Neural cell (in vitro differentiated cells): ENCODE data around the gene ACOT8.

Experiments used
- CTCF ChIP-seq: fragments of 450-650 bp; IDR thresholded peaks from 2 replicates; pipeline ENCODE4 v1.5.1; 2014; ENCODE audit warnings: antibody characterized with exemption, mild to moderate bottlenecking, moderate library complexity; ENCODE audit not compliant: poor library complexity, severe bottlenecking
- MXI1 ChIP-seq: fragments of 450-650 bp; conservative IDR thresholded peaks from 2 replicates; pipeline ENCODE4 v1.6.1; 2014; ENCODE audit warnings: antibody characterized with exemption, mild to moderate bottlenecking; ENCODE audit not compliant: poor library complexity, severe bottlenecking

DNA sequence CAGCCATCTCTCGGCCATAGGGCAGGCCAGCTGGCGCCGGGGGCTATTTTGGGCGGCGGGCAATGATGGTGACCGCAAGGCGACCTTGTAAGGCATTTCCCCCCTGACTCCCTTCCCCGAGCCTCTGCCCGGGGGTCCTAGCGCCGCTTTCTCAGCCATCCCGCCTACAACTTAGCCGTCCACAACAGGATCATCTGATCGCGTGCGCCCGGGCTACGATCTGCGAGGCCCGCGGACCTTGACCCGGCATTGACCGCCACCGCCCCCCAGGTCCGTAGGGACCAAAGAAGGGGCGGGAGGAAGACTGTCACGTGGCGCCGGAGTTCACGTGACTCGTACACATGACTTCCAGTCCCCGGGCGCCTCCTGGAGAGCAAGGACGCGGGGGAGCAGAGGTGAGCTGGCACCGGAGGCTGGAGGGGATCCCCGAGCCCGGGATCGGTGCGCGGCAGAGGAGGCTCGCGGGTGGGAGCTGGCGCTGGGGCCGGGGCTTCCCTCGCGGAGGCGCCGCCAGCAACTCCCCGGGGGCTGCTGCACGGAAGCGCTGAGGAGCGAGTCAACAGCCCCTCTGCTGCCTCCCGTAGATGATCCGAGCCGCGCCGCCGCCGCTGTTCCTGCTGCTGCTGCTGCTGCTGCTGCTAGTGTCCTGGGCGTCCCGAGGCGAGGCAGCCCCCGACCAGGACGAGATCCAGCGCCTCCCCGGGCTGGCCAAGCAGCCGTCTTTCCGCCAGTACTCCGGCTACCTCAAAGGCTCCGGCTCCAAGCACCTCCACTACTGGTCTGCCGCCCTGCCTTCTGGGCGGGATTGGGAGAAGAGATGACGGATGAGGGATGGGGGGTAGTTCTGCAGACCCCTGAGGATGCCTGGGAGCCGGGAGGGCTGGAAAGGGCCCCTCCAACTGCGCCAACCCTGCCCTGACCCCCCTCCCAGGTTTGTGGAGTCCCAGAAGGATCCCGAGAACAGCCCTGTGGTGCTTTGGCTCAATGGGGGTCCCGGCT, 34.1 kb upstream of the ACOT8 start, which contains the start of the genes CTSA and NEURL2:
- TF ChIP-seq MXI1 (peak; percentile 88), CTCF (no peak)
